HepG2 (cell line): ENCODE data around the gene CYP17A1. TPM values are rescaled to one million over a fixed set of nuclear protein-coding genes. Genes with fewer than 3 reads are reported as not detected.

Experiments
- ATAC-seq: fragments of 200-7000 bp; cut with Tn5 transposase; 3 replicates; pipeline ENCODE4 v1.9.1; 2020; ENCODE audit warnings: mild to moderate bottlenecking, moderate library complexity
- BruUV-seq: library from RNA; stranded (reverse); fragments of 400-500 nt; replicated peaks from 2 replicates; lab custom pipeline; 2021; lab: Mats Ljungman, UMichigan
- CTCF ChIA-PET: fragments of 300-600 bp; formaldehyde crosslinking; extraction: SDS; loops from one replicate; lab custom pipeline; 2021; ENCODE audit warnings: low total read pairs, inconsistent platforms, low intra/inter-chr PET ratio; lab: Yijun Ruan, JAX
- POLR2A ChIA-PET: fragments of 350-600 bp; sonication (Branson Sonifier 250); formaldehyde crosslinking; loops from one replicate; lab custom pipeline; 2020; ENCODE audit warnings: antibody characterized with exemption, inconsistent platforms; lab: Yijun Ruan, JAX
- DNase-seq: peaks from one replicate; pipeline ENCODE4 v3.0.0-alpha.2; 2015; ENCODE audit warnings: low spot score
- FAIRE-seq: peaks from 3 replicates; lab custom pipeline; 2011; peaks lifted over from hg19 to GRCh38; lab: Jason Lieb, UNC
- H2AFZ ChIP-seq: one replicate; pipeline ENCODE4 v1.6.1; 2011; ENCODE audit warnings: low read length, inconsistent platforms
- H3K27ac ChIP-seq: fragments of 300-600 bp; 3 replicates; pipeline ENCODE4 v1.8.0; 2011; ENCODE audit warnings: mixed run types, mild to moderate bottlenecking, mixed read lengths, low read length, inconsistent platforms; ENCODE audit not compliant: insufficient read depth; ENCODE audit errors: extremely low read length
- H3K27me3 ChIP-seq, 2 experiments: fragments of 200-600 bp in 1 of 2; 2 replicates in 1 of 2; 3 replicates in 1 of 2; pipeline versions ENCODE4 v1.6.0 to v1.8.0; 2011; ENCODE audit warnings: low read length in 2 of 2, mild to moderate bottlenecking in 2 of 2, moderate library complexity in 2 of 2, inconsistent platforms in 1 of 2; ENCODE audit not compliant: insufficient read depth in 2 of 2, control insufficient read depth in 1 of 2
- H3K36me3 ChIP-seq, 2 experiments: fragments of 200-600 bp in 1 of 2; replicated peaks in 1 of 2; 2 replicates in 1 of 2; 3 replicates in 1 of 2; pipeline versions ENCODE4 v1.5.1 to v1.8.0; 2011; ENCODE audit warnings: low read length in 2 of 2, inconsistent platforms in 1 of 2; ENCODE audit not compliant: insufficient read depth in 2 of 2, control insufficient read depth in 1 of 2
- H3K4me1 ChIP-seq: 2 replicates; pipeline ENCODE4 v1.5.1; 2012; ENCODE audit warnings: low read length, inconsistent platforms; ENCODE audit not compliant: insufficient read depth
- H3K4me2 ChIP-seq: 2 replicates; pipeline ENCODE4 v1.6.0; 2011; ENCODE audit warnings: low read depth, low read length, inconsistent platforms
- H3K4me3 ChIP-seq, 3 experiments: fragments of 200-600 bp in 1 of 3; sonication (generic), shearing (Covaris generic) in 1 of 3; replicated peaks in 1 of 3; 2 replicates each; pipeline ENCODE4 v1.5.1; 2011 to 2016; ENCODE audit warnings: low read length in 3 of 3, inconsistent platforms in 2 of 3, low read depth in 2 of 3, mild to moderate bottlenecking in 2 of 3, control low read depth in 1 of 3, mixed read lengths in 1 of 3; ENCODE audit not compliant: insufficient read depth in 1 of 3
- H3K79me2 ChIP-seq: one replicate; pipeline ENCODE4 v1.6.1; 2011; ENCODE audit warnings: low read length, inconsistent platforms; ENCODE audit not compliant: insufficient read depth
- H3K9ac ChIP-seq: 2 replicates; pipeline ENCODE4 v1.6.0; 2011; ENCODE audit warnings: mild to moderate bottlenecking, low read depth, low read length, inconsistent platforms; ENCODE audit not compliant: insufficient read depth
- H3K9me3 ChIP-seq: 2 replicates; pipeline ENCODE4 v1.5.1; 2012; ENCODE audit warnings: mild to moderate bottlenecking, low read length
- H4K20me1 ChIP-seq: 2 replicates; pipeline ENCODE4 v1.6.0; 2011; ENCODE audit warnings: inconsistent platforms, mild to moderate bottlenecking, low read length, moderate library complexity; ENCODE audit not compliant: insufficient read depth
- FOXM1 ChIP-seq: sonication (generic); formaldehyde crosslinking; IDR thresholded peaks from 2 replicates; pipeline ENCODE4 v1.5.0; 2020; ENCODE audit warnings: missing genetic modification reagents
- GLI4 ChIP-seq: sonication (generic); formaldehyde crosslinking; IDR thresholded peaks from 2 replicates; pipeline ENCODE4 v1.5.1; 2020; ENCODE audit warnings: missing genetic modification reagents, mild to moderate bottlenecking, moderate library complexity, borderline replicate concordance
- HHEX ChIP-seq: IDR thresholded peaks from 2 replicates; pipeline ENCODE4 v1.6.1; 2016; ENCODE audit warnings: control low read depth
- HNRNPL ChIP-seq: fragments of 200-400 bp; formaldehyde crosslinking; IDR thresholded peaks from 2 replicates; pipeline ENCODE4 v1.6.1; 2017; ENCODE audit warnings: mild to moderate bottlenecking, low read depth, low read length
- IKZF1 ChIP-seq: fragments of 450-650 bp; IDR thresholded peaks from 2 replicates; pipeline ENCODE4 v1.7.1; 2016
- KLF12 ChIP-seq: sonication (generic); formaldehyde crosslinking; IDR thresholded peaks from 2 replicates; pipeline ENCODE4 v1.4.0; 2020; ENCODE audit warnings: missing genetic modification reagents, borderline replicate concordance
- KLF6 ChIP-seq: IDR thresholded peaks from 2 replicates; pipeline ENCODE4 v1.8.0; 2016; ENCODE audit warnings: missing biosample characterization, missing genetic modification reagents
- MATR3 ChIP-seq: sonication (generic); formaldehyde crosslinking; IDR thresholded peaks from 2 replicates; pipeline ENCODE4 v1.4.0; 2020; ENCODE audit warnings: missing genetic modification reagents
- MIER3 ChIP-seq: IDR thresholded peaks from 2 replicates; pipeline ENCODE4 v1.6.1; 2016; ENCODE audit warnings: missing compliant biosample characterization, borderline replicate concordance
- RAD51 ChIP-seq: fragments of 450-650 bp; IDR thresholded peaks from 2 replicates; pipeline ENCODE4 v1.6.1; 2016; ENCODE audit warnings: borderline replicate concordance
- RELA ChIP-seq: sonication (generic); formaldehyde crosslinking; IDR thresholded peaks from 2 replicates; pipeline ENCODE4 v1.4.0; 2020; ENCODE audit warnings: missing genetic modification reagents
- RERE ChIP-seq: IDR thresholded peaks from 2 replicates; pipeline ENCODE4 v1.6.1; 2016; ENCODE audit warnings: low read depth, missing genetic modification reagents, missing compliant biosample characterization
- RFXANK ChIP-seq: IDR thresholded peaks from 2 replicates; pipeline ENCODE4 v1.6.1; 2016
- TGIF2 ChIP-seq: IDR thresholded peaks from 2 replicates; pipeline ENCODE4 v1.6.1; 2016; ENCODE audit warnings: control low read depth, missing compliant biosample characterization
- TRIM24 ChIP-seq: sonication (generic); formaldehyde crosslinking; IDR thresholded peaks from 2 replicates; pipeline ENCODE4 v1.8.0; 2022; ENCODE audit warnings: mild to moderate bottlenecking, missing genetic modification reagents
- U2AF1 ChIP-seq: fragments of 200-400 bp; formaldehyde crosslinking; optimal IDR thresholded peaks from 2 replicates; pipeline ENCODE3; 2017; ENCODE audit warnings: mild to moderate bottlenecking, low read depth, low read length
- ZFP36 ChIP-seq: fragments of 150-350 bp; IDR thresholded peaks from 2 replicates; pipeline ENCODE4 v1.6.1; 2018; ENCODE audit warnings: borderline replicate concordance, low read length, low read depth; ENCODE audit not compliant: partially characterized antibody
- ZFYVE20 ChIP-seq: sonication (generic); formaldehyde crosslinking; IDR thresholded peaks from 2 replicates; pipeline ENCODE4 v1.8.0; 2023; ENCODE audit warnings: low read depth, mild to moderate bottlenecking, moderate library complexity, missing genetic modification reagents, borderline replicate concordance
- ZNF280B ChIP-seq: sonication (generic); formaldehyde crosslinking; IDR thresholded peaks from 2 replicates; pipeline ENCODE4 v1.5.0; 2020; ENCODE audit warnings: missing genetic modification reagents, mild to moderate bottlenecking, borderline replicate concordance
- ZZZ3 ChIP-seq: sonication (generic); formaldehyde crosslinking; IDR thresholded peaks from 2 replicates; pipeline ENCODE4 v1.4.0; 2020; ENCODE audit warnings: missing genetic modification reagents, mild to moderate bottlenecking, borderline replicate concordance
- WGBS: methylation state at CpG from one replicate; pipeline ENCODE4 v1.1.6; 2017; ENCODE audit warnings: low lambda C conversion rate; 5-methylcytosine and 5-hydroxymethylcytosine counted together
- in situ Hi-C: cut with HindIII; loops from 2 replicates; pipeline ENCODE4 v1.10.0; 2017; ENCODE audit warnings: low pct_unique_long_range_greater_than_20kb; ENCODE audit not compliant: extremely low pct_ligation_motif_present
- intact Hi-C: fragments of 100-400 bp; cut with micrococcal nuclease; formaldehyde crosslinking; loops from one replicate; pipeline ENCODE4 v1.10.0; 2022; ENCODE audit not compliant: unreplicated experiment
- polyA plus RNA-seq, 8 experiments: library from polyadenylated mRNA; depleted of rRNA in 3 of 8; stranded (reverse) in 7 of 8; unstranded in 1 of 8; fragments of >200 nt; fragmentation: Illumina TruSeq in 4 of 8; extraction: Trizol in 4 of 8; gene quantifications; 2 replicates each; pipeline versions ENCODE4 v1.2.1 to v1.2.3, GENCODE V29; 2011 to 2016; ENCODE audit warnings: low read depth in 4 of 8, missing spikeins in 1 of 8, mixed read lengths in 1 of 8; ENCODE audit not compliant: insufficient read depth in 1 of 8
- total RNA-seq, 5 experiments: library from RNA; depleted of rRNA; stranded (reverse); fragments of >200 nt; fragmentation: Illumina TruSeq; extraction: Trizol; gene quantifications; 2 replicates each; pipeline ENCODE4 v1.2.3, GENCODE V29; 2016; ENCODE audit warnings: low read depth in 1 of 5

The CYP17A1 gene
- total and polyA plus RNA-seq, 2 of the 13 experiments (the other 11 are each of a cell fraction or from before 2014, with no cell fraction given): 0.13 to 1.1 TPM

- ATAC-seq (no peak), FAIRE-seq (no peak), DNase-seq (no peak)
- intact Hi-C loops (no loop called here), in situ Hi-C loops (no loop called here)
- H3K27ac ChIP-seq: no peak overlapping the region
- H3K9me3 ChIP-seq: no peaks in the 10 kb centered on the region
- CTCF ChIA-PET: no interaction called here
- no peak overlapping the region for H3K4me2 ChIP-seq
- WGBS: 95% methylated on average over 4 of the region's 4 CpGs
- H3K27me3 ChIP-seq: no peaks in the 10 kb centered on the region
- no peaks in the 10 kb centered on the region for H4K20me1 ChIP-seq
- no peak overlapping the region for H3K4me3 ChIP-seq
- POLR2A ChIA-PET: no interaction called here
- H2AFZ ChIP-seq: no peak overlapping the region
- H3K4me1 ChIP-seq: peaks cover 9% of the 10 kb centered on the region
- TF ChIP-seq MIER3 (CRISPR knock-in tag) (no peak), MATR3 (CRISPR knock-in tag) (no peak), RERE (no peak), FOXM1 (CRISPR knock-in tag) (no peak), TRIM24 (no peak), HHEX (CRISPR knock-in tag) (no peak), IKZF1 (no peak), ZFYVE20 (CRISPR knock-in tag) (no peak), RFXANK (CRISPR knock-in tag) (no peak), GLI4 (CRISPR knock-in tag) (no peak), KLF6 (CRISPR knock-in tag) (no peak), ZZZ3 (CRISPR knock-in tag) (no peak), RAD51 (no peak), TGIF2 (CRISPR knock-in tag) (no peak), U2AF1 (no peak), RELA (no peak), ZFP36 (no peak), HNRNPL (no peak), KLF12 (CRISPR knock-in tag) (no peak), ZNF280B (no peak)
- H3K36me3 ChIP-seq: peaks cover 4 to 12% of the 10 kb centered on the region in 2 experiments; a peak in 3 of 5 replicates
- BruUV-seq: no TSS peak
- no peak overlapping the region for H3K9ac ChIP-seq
- H3K79me2 ChIP-seq: no peaks in the 10 kb centered on the region
These were observed 28.8 kb downstream of the CYP17A1 start for GRCh38 chr10:102808380-102808779.
